Esophagus muscularis mucosa (tissue), 3 donors: ENCODE data around the gene BCAS3.

Experiments
- POLR2A ChIP-seq: fragments of 450-650 bp; IDR thresholded peaks from one replicate; pipeline ENCODE4 v1.6.1; 2017; ENCODE audit warnings: antibody characterized with exemption, moderate library complexity, mild to moderate bottlenecking, low read depth
- TF ChIP-seq, protein P1 (sequence below), 3 experiments: fragments of 200-600 bp in 2 of 3; fragments of 450-650 bp in 1 of 3; sonication (generic) in 2 of 3; IDR thresholded peaks; one replicate each; pipeline ENCODE4 v1.5.1; 2017 to 2019; ENCODE audit warnings: antibody characterized with exemption in 3 of 3, mild to moderate bottlenecking in 2 of 3, moderate library complexity in 1 of 3

DNA sequence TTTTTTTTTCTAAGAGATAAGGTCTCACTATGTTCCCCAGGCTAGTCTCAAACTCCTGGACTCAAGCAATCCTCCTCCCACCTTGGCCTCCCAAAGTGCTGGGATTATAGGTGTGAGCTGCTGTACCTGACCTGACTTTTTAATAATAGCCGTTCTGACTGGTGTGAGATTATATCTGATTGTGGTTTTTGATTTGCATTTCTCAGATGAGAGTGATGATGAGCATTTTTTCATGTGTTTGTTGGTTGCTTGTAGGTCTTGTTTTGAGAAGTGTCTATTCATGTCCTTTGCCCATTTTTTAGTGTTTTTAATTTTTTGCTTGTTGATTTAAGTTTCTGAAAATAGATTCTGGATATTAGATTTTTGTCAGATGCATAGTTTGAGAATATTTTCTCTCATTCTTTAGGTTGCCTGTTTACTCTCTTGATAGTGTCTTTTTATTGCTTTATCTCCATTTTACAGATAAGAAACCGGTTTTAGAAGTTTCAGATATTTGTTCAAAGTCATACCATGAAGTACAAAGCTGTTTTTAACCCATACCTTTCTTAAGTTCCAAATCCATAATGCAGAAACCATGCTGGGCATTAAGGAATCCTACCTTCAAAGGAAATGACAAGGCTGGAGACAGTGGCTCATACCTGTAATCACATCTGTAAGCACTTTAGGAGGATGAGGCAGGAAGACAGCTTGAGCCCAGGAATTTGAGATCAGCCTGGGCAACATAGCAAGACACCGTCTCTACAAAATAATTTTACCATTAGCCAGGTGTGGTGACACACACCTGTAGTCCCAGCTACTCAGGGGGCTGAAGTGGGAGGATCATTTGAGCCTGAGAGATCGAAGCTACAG lies 553.5 kb downstream of the BCAS3 start:
- TF ChIP-seq, protein P1, sequence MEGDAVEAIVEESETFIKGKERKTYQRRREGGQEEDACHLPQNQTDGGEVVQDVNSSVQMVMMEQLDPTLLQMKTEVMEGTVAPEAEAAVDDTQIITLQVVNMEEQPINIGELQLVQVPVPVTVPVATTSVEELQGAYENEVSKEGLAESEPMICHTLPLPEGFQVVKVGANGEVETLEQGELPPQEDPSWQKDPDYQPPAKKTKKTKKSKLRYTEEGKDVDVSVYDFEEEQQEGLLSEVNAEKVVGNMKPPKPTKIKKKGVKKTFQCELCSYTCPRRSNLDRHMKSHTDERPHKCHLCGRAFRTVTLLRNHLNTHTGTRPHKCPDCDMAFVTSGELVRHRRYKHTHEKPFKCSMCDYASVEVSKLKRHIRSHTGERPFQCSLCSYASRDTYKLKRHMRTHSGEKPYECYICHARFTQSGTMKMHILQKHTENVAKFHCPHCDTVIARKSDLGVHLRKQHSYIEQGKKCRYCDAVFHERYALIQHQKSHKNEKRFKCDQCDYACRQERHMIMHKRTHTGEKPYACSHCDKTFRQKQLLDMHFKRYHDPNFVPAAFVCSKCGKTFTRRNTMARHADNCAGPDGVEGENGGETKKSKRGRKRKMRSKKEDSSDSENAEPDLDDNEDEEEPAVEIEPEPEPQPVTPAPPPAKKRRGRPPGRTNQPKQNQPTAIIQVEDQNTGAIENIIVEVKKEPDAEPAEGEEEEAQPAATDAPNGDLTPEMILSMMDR (IDR thresholded peaks at IDR 0.05): no peak
- no peak for TF ChIP-seq POLR2A
